Measurements from ENCODE around the gene BEND3.

DNA sequence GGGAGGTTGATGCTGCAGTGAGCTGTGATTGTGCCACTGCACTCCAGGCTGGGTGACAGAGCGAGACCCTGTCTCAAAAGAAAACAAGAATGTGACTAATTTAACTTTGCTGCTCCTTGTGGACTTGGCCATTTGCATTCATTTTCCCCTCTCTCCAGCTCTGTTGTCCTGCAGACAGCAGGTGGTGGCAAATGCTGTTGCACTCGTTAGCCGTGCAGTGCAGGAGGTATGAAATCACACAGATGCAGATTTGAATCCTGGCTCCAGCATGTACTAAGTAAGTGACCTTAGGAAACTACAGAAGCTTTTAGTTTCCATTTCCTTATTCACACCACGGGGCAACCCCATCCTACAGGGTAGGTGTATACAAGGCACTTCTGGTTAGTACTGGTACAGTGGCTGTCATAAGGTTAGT is 9.6 kb upstream of the BEND3 start:
- no peak for TF ChIP-seq CTCF (IDR thresholded peaks at IDR 0.05; ENCODE audit: poor library complexity, severe bottlenecking)
- TF ChIP-seq REST (IDR thresholded peaks at IDR 0.05; ENCODE audit: borderline replicate concordance): no peak
- no peak for TF ChIP-seq TAF1 (IDR thresholded peaks at IDR 0.05; ENCODE audit: low read depth)
- no peak for TF ChIP-seq POLR2AphosphoS5 (IDR thresholded peaks at IDR 0.05)
- no peak for TF ChIP-seq SMC3 (conservative IDR thresholded peaks at IDR 0.05; ENCODE audit: poor library complexity)
